HEK293T (cell line): ENCODE measurements around the gene GFRA1.

ENCODE experiments used
- ELF4 ChIP-seq: fragments of 450-650 bp; IDR thresholded peaks from 2 replicates; pipeline ENCODE4 v1.6.1; 2017; ENCODE audit warnings: antibody characterized with exemption
- FOXA1 ChIP-seq: fragments of 450-650 bp; IDR thresholded peaks from 2 replicates; pipeline ENCODE4 v1.6.1; 2016; ENCODE audit warnings: mild to moderate bottlenecking
- FOXK2 ChIP-seq: fragments of 450-650 bp; IDR thresholded peaks from 2 replicates; pipeline ENCODE4 v1.6.1; 2016; ENCODE audit warnings: mild to moderate bottlenecking
- FOXM1 ChIP-seq: fragments of 450-650 bp; IDR thresholded peaks from 2 replicates; pipeline ENCODE4 v1.6.1; 2017; ENCODE audit warnings: mild to moderate bottlenecking, borderline replicate concordance
- NFRKB ChIP-seq: fragments of 450-650 bp; IDR thresholded peaks from 2 replicates; pipeline ENCODE4 v1.6.1; 2016; ENCODE audit warnings: mild to moderate bottlenecking, moderate library complexity
- SP1 ChIP-seq: fragments of 450-650 bp; IDR thresholded peaks from 2 replicates; pipeline ENCODE4 v1.6.1; 2017

- TF ChIP-seq FOXM1 (no peak), NFRKB (no peak), FOXK2 (no peak), FOXA1 (no peak), SP1 (no peak), ELF4 (no peak)
Observed at GRCh38 chr10:116113721-116114501, 159.1 kb downstream of the GFRA1 start.
